Effector memory CD8-positive, alpha-beta T cell (primary cell): ENCODE data around the gene ENTPD8.

Experiments used
- ATAC-seq: fragments of 150-1000 bp; cut with Tn5 transposase; replicated peaks from 2 replicates; pipeline ENCODE4 v1.10.0; 2021; ENCODE audit warnings: mild to moderate bottlenecking, moderate library complexity
- DNase-seq, 3 experiments: peaks; one replicate each; pipeline ENCODE4 v3.0.0; 2021
- H3K27ac Mint-ChIP-seq, 2 donors: one replicate each; pipeline ENCODE4 v1.8.0; 2022; ENCODE audit warnings: mild to moderate bottlenecking in 2 of 2, mixed read lengths in 2 of 2, moderate library complexity in 2 of 2
- H3K27me3 Mint-ChIP-seq, 2 donors: one replicate each; pipeline ENCODE4 v1.8.0; 2022; ENCODE audit warnings: mixed read lengths in 2 of 2
- H3K36me3 Mint-ChIP-seq: one replicate; pipeline ENCODE4 v1.8.0; 2022; ENCODE audit warnings: mild to moderate bottlenecking, moderate library complexity, mixed read lengths; ENCODE audit not compliant: insufficient read depth
- H3K4me1 Mint-ChIP-seq, 2 donors: one replicate each; pipeline ENCODE4 v1.8.0; 2022; ENCODE audit warnings: low read depth in 2 of 2, mixed read lengths in 2 of 2
- H3K4me3 Mint-ChIP-seq, 2 donors: one replicate each; pipeline ENCODE4 v1.8.0; 2022; ENCODE audit warnings: mild to moderate bottlenecking in 2 of 2, mixed read lengths in 2 of 2, moderate library complexity in 2 of 2
- H3K9me3 Mint-ChIP-seq, 2 donors: one replicate each; pipeline ENCODE4 v1.8.0; 2022; ENCODE audit warnings: mixed read lengths in 2 of 2

Gene ENTPD8

DNA sequence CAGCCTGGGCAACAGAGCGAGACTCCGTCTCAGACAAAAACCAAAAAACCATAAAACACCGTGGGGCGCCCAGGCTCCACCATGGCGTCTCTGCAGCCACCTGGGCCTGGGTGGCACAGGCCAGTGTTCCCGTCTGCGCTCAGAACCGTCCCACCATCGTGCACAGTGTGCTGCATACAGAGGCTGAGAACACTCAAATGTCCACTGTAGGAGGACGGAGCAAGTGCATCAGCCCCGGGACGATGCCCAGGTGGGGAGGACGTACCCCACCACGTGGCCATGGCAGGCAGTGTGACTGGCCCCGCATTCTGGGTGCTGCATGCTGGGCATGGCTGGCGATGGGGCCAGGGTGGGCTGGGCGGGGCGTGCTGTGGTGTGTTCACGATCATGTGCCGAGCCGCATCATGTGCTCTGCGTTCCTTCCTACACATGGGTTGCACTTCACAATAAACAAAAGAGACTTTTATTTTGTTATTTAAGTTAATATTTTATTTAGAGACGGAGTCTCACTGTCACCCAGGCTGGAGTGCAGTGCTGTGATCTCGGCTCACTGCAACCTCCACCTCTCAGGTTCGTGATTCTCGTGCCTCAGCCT, 56.0 kb downstream of the ENTPD8 start:
- no peaks in the 10 kb centered on the region for H3K27me3 Mint-ChIP-seq
- peak overlapping the region in 1 of 2 donors; percentile 76 for H3K27ac Mint-ChIP-seq
- ATAC-seq, result no peak

More for the DNA sequence above, 56.0 kb downstream of the ENTPD8 start:
- no peaks in the 10 kb centered on the region for H3K9me3 Mint-ChIP-seq
- H3K4me3 Mint-ChIP-seq, result no peak overlapping the region
- peaks cover 6% of the 10 kb centered on the region for H3K36me3 Mint-ChIP-seq
- no peak for DNase-seq
- H3K4me1 Mint-ChIP-seq, result peaks cover 4 to 7% of the 10 kb centered on the region in 2 donors
